Measurements from ENCODE around the gene MOB3A. TPM values are rescaled to one million over a fixed set of nuclear protein-coding genes. Genes with fewer than 3 reads are reported as not detected.
A peak's percentile ranks its signal among the peaks of the same experiment; 100 is the strongest.

Gene MOB3A
- total and polyA plus RNA-seq, 9 of the 15 experiments (the other 6 are each of a cell fraction or from before 2014, with no cell fraction given), result 1.1 to 24.1 (median 6.0) TPM

GRCh38 chr19:2123682-2124387 lies 27.7 kb upstream of the MOB3A start (continued):
- TF ChIP-seq REST (IDR thresholded peaks at IDR 0.05; ENCODE audit: borderline replicate concordance), result peak; percentile 95
- peak; percentile 91 for TF ChIP-seq REST (CRISPR knock-in tag; IDR thresholded peaks at IDR 0.05; ENCODE audit: low read depth)
- peak; percentile 54 for TF ChIP-seq RBM22 (IDR thresholded peaks at IDR 0.05; ENCODE audit: low read depth, low read length, poor library complexity, severe bottlenecking)
- no peak for TF ChIP-seq WHSC1 (IDR thresholded peaks at IDR 0.05; ENCODE audit: low read length)
- peak; percentile 85 for TF ChIP-seq EHMT2 (IDR thresholded peaks at IDR 0.05)
- TF ChIP-seq ZNF740 (CRISPR knock-in tag; IDR thresholded peaks at IDR 0.05), result 0 out of 2 replicates have a peak, but pooled peaks have one; percentile 34
- no peak for TF ChIP-seq ZNF740 (tag; IDR thresholded peaks at IDR 0.05)
- TF ChIP-seq HNRNPL (IDR thresholded peaks at IDR 0.05; ENCODE audit: low read depth, low read length), result no peak
- TF ChIP-seq POLR2G (IDR thresholded peaks at IDR 0.05; ENCODE audit: low read depth, low read length), result peak; percentile 62
- no peak for TF ChIP-seq HINFP (tag; conservative IDR thresholded peaks at IDR 0.05; ENCODE audit: low read depth)
- TF ChIP-seq ZNF263 (CRISPR knock-in tag; IDR thresholded peaks at IDR 0.05; ENCODE audit: borderline replicate concordance), result peak; percentile 54; the same call in 1 of the 2 replicates
- TF ChIP-seq POLR2A (conservative IDR thresholded peaks at IDR 0.05), result 0 out of 2 replicates have a peak, but pooled peaks have one; percentile 16

All from K562 (cell line).